ENCODE measurements around the gene MARK2.

The MARK2 gene

DNA sequence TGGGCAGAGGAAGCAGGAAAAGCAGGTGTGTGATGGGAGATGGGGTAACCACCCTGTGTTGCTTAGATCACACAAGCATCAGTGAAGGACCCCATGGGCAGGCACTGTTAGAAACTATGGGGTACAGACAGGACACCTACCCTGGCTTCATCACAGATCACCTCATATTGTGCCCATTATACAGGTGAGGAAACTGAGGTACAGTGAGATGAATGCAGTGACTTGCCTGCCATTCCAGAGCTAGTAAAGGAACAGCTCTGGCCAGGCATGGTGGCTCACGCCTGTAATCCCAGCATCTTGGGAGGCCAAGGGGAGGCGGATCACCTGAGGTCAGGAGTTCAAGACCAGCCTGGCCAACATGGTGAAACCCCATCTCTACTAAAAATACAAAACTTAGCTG lies 5.9 kb upstream of the MARK2 start:
- no peak overlapping the region for H3K4me3 ChIP-seq (ENCODE audit: low read length)
- no peaks in the 10 kb centered on the region for H3K9me3 ChIP-seq (ENCODE audit: control insufficient read depth, low read depth, low read length)
- H3K9ac ChIP-seq (ENCODE audit: low read length) = no peak overlapping the region
- H3K27ac ChIP-seq (ENCODE audit: low read length) = no peak overlapping the region
- no peaks in the 10 kb centered on the region for H3K27me3 ChIP-seq (ENCODE audit: control insufficient read depth, insufficient read depth, low read length)
- H3K36me3 ChIP-seq (ENCODE audit: control insufficient read depth, low read depth, low read length) = no peaks in the 10 kb centered on the region
- H3K4me1 ChIP-seq (ENCODE audit: control insufficient read depth, low read depth, low read length) = peaks cover 9% of the 10 kb centered on the region

DNA sequence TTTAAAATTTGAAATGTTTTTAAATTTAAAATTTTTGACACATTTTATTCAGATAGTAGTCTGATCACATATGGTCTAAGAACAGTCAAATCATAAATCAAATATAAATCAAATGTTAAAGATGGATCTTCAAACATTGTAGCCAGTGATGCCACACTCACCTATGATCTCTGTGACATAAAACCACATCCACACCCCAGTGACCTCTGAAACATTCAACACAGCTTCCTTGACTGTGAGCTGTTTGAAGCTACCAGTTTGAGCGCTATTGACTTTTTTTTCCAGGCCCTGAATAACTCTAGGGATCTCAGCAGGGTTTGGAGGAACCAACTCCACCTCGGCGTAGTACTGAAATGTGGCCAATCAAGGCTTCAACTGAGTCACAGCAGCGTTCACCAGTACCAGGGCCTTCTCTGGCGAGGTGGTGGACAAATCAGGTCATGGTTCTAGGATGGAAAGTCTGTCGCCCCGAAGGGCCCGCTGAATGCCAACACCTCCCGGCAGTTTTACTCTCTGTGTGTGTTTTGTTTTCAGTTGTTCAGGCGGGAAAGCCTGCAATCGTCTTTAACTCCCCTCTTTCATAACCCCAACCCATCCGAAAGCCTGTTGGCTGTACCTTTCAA lies 4.3 kb upstream of the MARK2 start:
- Histone ChIP-seq H3K4me3 (ENCODE audit: low read length) (no peak overlapping the region), H3K9me3 (ENCODE audit: control insufficient read depth, low read depth, low read length) (no peaks in the 10 kb centered on the region), H3K9ac (ENCODE audit: low read length) (no peak overlapping the region), H3K4me1 (ENCODE audit: control insufficient read depth, low read depth, low read length) (peaks cover 13% of the 10 kb centered on the region), H3K27me3 (ENCODE audit: control insufficient read depth, insufficient read depth, low read length) (no peaks in the 10 kb centered on the region), H3K27ac (ENCODE audit: low read length) (no peak overlapping the region), H3K36me3 (ENCODE audit: control insufficient read depth, low read depth, low read length) (no peaks in the 10 kb centered on the region)

DNA sequence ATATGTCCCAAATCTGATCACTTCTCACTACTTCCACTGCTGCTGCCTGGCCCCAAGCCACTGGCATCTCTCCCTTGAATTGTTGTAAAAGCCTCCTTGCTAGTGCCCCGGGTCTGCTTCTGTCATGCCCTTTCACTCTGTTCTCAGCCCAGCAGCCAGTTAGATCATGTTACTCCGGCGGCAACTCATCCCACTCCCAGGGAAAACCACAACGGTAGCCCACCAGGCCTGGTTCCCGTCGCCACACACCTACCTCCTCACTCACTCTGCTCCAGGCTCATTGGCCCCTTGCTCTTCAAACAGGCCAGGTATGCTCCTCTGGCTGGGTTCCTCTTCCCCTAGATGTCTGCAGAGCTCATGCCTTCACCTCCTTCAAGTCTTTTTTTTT lies 3.8 kb upstream of the MARK2 start:
- Histone ChIP-seq H3K9ac (ENCODE audit: low read length) (no peak overlapping the region), H3K4me1 (ENCODE audit: control insufficient read depth, low read depth, low read length) (peaks cover 15% of the 10 kb centered on the region), H3K27me3 (ENCODE audit: control insufficient read depth, insufficient read depth, low read length) (no peaks in the 10 kb centered on the region), H3K36me3 (ENCODE audit: control insufficient read depth, low read depth, low read length) (no peaks in the 10 kb centered on the region), H3K27ac (ENCODE audit: low read length) (no peak overlapping the region), H3K9me3 (ENCODE audit: control insufficient read depth, low read depth, low read length) (no peaks in the 10 kb centered on the region), H3K4me3 (ENCODE audit: low read length) (no peak overlapping the region)

DNA sequence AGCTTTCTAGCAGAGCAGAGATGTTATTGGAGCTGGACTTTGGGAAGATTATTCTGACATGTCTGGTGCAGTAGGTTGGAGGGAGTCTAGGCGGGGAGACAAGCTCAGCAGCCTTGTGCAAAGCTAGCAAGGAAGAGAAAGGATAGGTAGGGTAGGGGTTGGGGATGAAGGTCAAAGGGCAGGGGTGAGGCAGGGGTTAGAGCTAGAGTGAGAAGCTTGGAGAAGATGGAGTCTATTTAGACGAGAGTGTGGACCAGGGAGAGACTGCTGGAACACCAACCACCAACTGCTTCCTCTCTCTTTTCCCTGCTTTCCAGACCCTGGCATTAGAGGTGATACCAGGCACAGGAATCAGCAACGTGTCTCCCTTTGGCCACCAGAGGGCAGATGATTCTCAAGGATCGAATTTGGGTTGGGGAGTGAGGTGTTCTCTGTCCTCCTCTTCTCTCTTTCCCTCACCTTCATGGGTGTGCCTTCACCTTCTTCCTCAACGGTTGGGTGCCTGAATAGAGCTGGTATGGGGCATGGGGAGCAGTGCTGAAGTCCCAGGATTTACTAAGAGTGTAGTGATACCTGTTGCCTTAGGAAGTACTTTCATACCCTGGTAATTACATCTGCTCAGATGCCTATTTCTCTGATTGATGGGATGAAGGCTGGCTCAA lies 1.8 kb upstream of the MARK2 start:
- no peaks in the 10 kb centered on the region for H3K36me3 ChIP-seq (ENCODE audit: control insufficient read depth, low read depth, low read length)
- H3K27me3 ChIP-seq (ENCODE audit: control insufficient read depth, insufficient read depth, low read length) = no peaks in the 10 kb centered on the region
- H3K9ac ChIP-seq (ENCODE audit: low read length) = no peak overlapping the region
- no peak overlapping the region for H3K27ac ChIP-seq (ENCODE audit: low read length)
- H3K9me3 ChIP-seq (ENCODE audit: control insufficient read depth, low read depth, low read length) = no peaks in the 10 kb centered on the region
- H3K4me3 ChIP-seq (ENCODE audit: low read length) = no peak overlapping the region
- H3K4me1 ChIP-seq (ENCODE audit: control insufficient read depth, low read depth, low read length) = peaks cover 27% of the 10 kb centered on the region

- Histone ChIP-seq H3K27me3 (ENCODE audit: control insufficient read depth, insufficient read depth, low read length) (no peaks in the 10 kb centered on the region), H3K27ac (ENCODE audit: low read length) (no peak overlapping the region), H3K9ac (ENCODE audit: low read length) (peak overlapping the region; percentile 44), H3K9me3 (ENCODE audit: control insufficient read depth, low read depth, low read length) (no peaks in the 10 kb centered on the region), H3K36me3 (ENCODE audit: control insufficient read depth, low read depth, low read length) (no peaks in the 10 kb centered on the region), H3K4me3 (ENCODE audit: low read length) (peak overlapping the region; percentile 45), H3K4me1 (ENCODE audit: control insufficient read depth, low read depth, low read length) (peaks cover 33% of the 10 kb centered on the region)
Observed at GRCh38 chr11:63837739-63838138, 1.2 kb upstream of the MARK2 start.

- no peaks in the 10 kb centered on the region for H3K9me3 ChIP-seq (ENCODE audit: control insufficient read depth, low read depth, low read length)
- peaks cover 33% of the 10 kb centered on the region for H3K4me1 ChIP-seq (ENCODE audit: control insufficient read depth, low read depth, low read length)
- no peaks in the 10 kb centered on the region for H3K27me3 ChIP-seq (ENCODE audit: control insufficient read depth, insufficient read depth, low read length)
- H3K36me3 ChIP-seq (ENCODE audit: control insufficient read depth, low read depth, low read length) = no peaks in the 10 kb centered on the region
- H3K4me3 ChIP-seq (ENCODE audit: low read length) = peak overlapping the region; percentile 45
- peak overlapping the region; percentile 44 for H3K9ac ChIP-seq (ENCODE audit: low read length)
- no peak overlapping the region for H3K27ac ChIP-seq (ENCODE audit: low read length)
Observed at GRCh38 chr11:63838150-63838677, 696 bp upstream of the MARK2 start.

GRCh38 chr11:63839508-63840355 lies 822 bp downstream of the MARK2 start:
- H3K27me3 ChIP-seq (ENCODE audit: control insufficient read depth, insufficient read depth, low read length) = no peaks in the 10 kb centered on the region
- no peaks in the 10 kb centered on the region for H3K9me3 ChIP-seq (ENCODE audit: control insufficient read depth, low read depth, low read length)
- no peak overlapping the region for H3K27ac ChIP-seq (ENCODE audit: low read length)
- H3K36me3 ChIP-seq (ENCODE audit: control insufficient read depth, low read depth, low read length) = no peaks in the 10 kb centered on the region
- H3K4me1 ChIP-seq (ENCODE audit: control insufficient read depth, low read depth, low read length) = peaks cover 36% of the 10 kb centered on the region
- H3K4me3 ChIP-seq (ENCODE audit: low read length) = peak overlapping the region; percentile 86
- peak overlapping the region; percentile 73 for H3K9ac ChIP-seq (ENCODE audit: low read length)

- no peaks in the 10 kb centered on the region for H3K36me3 ChIP-seq (ENCODE audit: control insufficient read depth, low read depth, low read length)
- no peaks in the 10 kb centered on the region for H3K27me3 ChIP-seq (ENCODE audit: control insufficient read depth, insufficient read depth, low read length)
- H3K4me1 ChIP-seq (ENCODE audit: control insufficient read depth, low read depth, low read length) = peaks cover 44% of the 10 kb centered on the region
- no peak overlapping the region for H3K27ac ChIP-seq (ENCODE audit: low read length)
- H3K4me3 ChIP-seq (ENCODE audit: low read length) = peak overlapping the region; percentile 86
- no peaks in the 10 kb centered on the region for H3K9me3 ChIP-seq (ENCODE audit: control insufficient read depth, low read depth, low read length)
- H3K9ac ChIP-seq (ENCODE audit: low read length) = peak overlapping the region; percentile 73
Observed at GRCh38 chr11:63840356-63841060, 1.6 kb downstream of the MARK2 start.

- Histone ChIP-seq H3K9me3 (ENCODE audit: control insufficient read depth, low read depth, low read length) (no peaks in the 10 kb centered on the region), H3K27ac (ENCODE audit: low read length) (no peak overlapping the region), H3K4me1 (ENCODE audit: control insufficient read depth, low read depth, low read length) (peaks cover 44% of the 10 kb centered on the region), H3K4me3 (ENCODE audit: low read length) (peak overlapping the region; percentile 86), H3K27me3 (ENCODE audit: control insufficient read depth, insufficient read depth, low read length) (no peaks in the 10 kb centered on the region), H3K36me3 (ENCODE audit: control insufficient read depth, low read depth, low read length) (no peaks in the 10 kb centered on the region), H3K9ac (ENCODE audit: low read length) (no peak overlapping the region)
Observed at GRCh38 chr11:63841554-63841953, 2.6 kb downstream of the MARK2 start.

DNA sequence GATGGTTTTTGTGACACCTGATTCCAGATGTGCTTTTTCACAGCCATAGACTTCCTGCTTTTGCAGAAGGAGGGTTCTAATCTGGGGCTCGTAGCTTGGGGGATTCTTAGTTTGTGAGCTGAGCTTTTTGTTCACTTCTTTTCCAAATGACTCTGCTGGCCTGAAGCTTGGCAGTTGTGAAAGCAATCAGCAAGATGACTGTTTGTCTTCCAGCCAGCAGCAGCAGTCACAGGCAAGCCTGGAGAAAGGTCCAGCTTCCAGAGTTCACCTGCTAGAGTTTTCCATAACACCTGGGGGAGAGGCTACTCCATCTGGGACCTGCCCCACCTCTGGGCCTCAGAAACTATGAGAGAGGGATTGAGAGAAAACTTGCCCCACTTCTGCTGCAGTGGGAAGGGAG lies 4.1 kb downstream of the MARK2 start:
- no peaks in the 10 kb centered on the region for H3K27me3 ChIP-seq (ENCODE audit: control insufficient read depth, insufficient read depth, low read length)
- H3K36me3 ChIP-seq (ENCODE audit: control insufficient read depth, low read depth, low read length) = no peaks in the 10 kb centered on the region
- H3K27ac ChIP-seq (ENCODE audit: low read length) = no peak overlapping the region
- H3K4me3 ChIP-seq (ENCODE audit: low read length) = no peak overlapping the region
- no peaks in the 10 kb centered on the region for H3K9me3 ChIP-seq (ENCODE audit: control insufficient read depth, low read depth, low read length)
- no peak overlapping the region for H3K9ac ChIP-seq (ENCODE audit: low read length)
- peaks cover 54% of the 10 kb centered on the region for H3K4me1 ChIP-seq (ENCODE audit: control insufficient read depth, low read depth, low read length)

GRCh38 chr11:63844836-63845235 lies 5.9 kb downstream of the MARK2 start:
- Histone ChIP-seq H3K4me3 (ENCODE audit: low read length) (no peak overlapping the region), H3K36me3 (ENCODE audit: control insufficient read depth, low read depth, low read length) (no peaks in the 10 kb centered on the region), H3K9me3 (ENCODE audit: control insufficient read depth, low read depth, low read length) (no peaks in the 10 kb centered on the region), H3K9ac (ENCODE audit: low read length) (no peak overlapping the region), H3K4me1 (ENCODE audit: control insufficient read depth, low read depth, low read length) (peaks cover 52% of the 10 kb centered on the region), H3K27me3 (ENCODE audit: control insufficient read depth, insufficient read depth, low read length) (no peaks in the 10 kb centered on the region), H3K27ac (ENCODE audit: low read length) (no peak overlapping the region)
